Activated CD8-positive, alpha-beta T cell treated with anti-CD3 and anti-CD28 coated beads for 36 hours (primary cell): ENCODE results near the gene B3GNT8. TPM values are rescaled to one million over a fixed set of nuclear protein-coding genes. Genes with fewer than 3 reads are reported as not detected.

Source experiments
- ATAC-seq: fragments of 200-7000 bp; cut with Tn5 transposase; one replicate; pipeline ENCODE4 v1.10.0; 2021; ENCODE audit warnings: mild to moderate bottlenecking, moderate library complexity
- CTCF ChIA-PET: fragments of 350-600 bp; sonication (Branson Sonifier 250); formaldehyde crosslinking; loops from one replicate; lab custom pipeline; 2021; ENCODE audit warnings: antibody characterized with exemption; lab: Charles Lee
- POLR2A ChIA-PET: fragments of 350-600 bp; sonication (Branson Sonifier 250); formaldehyde crosslinking; loops from one replicate; lab custom pipeline; 2021; ENCODE audit warnings: antibody characterized with exemption; lab: Charles Lee
- DNase-seq: peaks from one replicate; pipeline ENCODE4 v3.0.0-alpha.2; 2020
- H3K27ac Mint-ChIP-seq: one replicate; pipeline ENCODE4 v1.8.0; 2021; ENCODE audit warnings: mild to moderate bottlenecking, mixed read lengths
- H3K27me3 Mint-ChIP-seq: one replicate; pipeline ENCODE4 v1.8.0; 2021; ENCODE audit warnings: mixed read lengths
- H3K36me3 Mint-ChIP-seq: one replicate; pipeline ENCODE4 v1.8.0; 2021; ENCODE audit warnings: low read depth, mixed read lengths
- H3K4me1 Mint-ChIP-seq: one replicate; pipeline ENCODE4 v1.8.0; 2021; ENCODE audit warnings: low read depth, mixed read lengths
- H3K4me3 Mint-ChIP-seq: one replicate; pipeline ENCODE4 v1.8.0; 2021; ENCODE audit warnings: mild to moderate bottlenecking, moderate library complexity, mixed read lengths
- H3K9me3 Mint-ChIP-seq: one replicate; pipeline ENCODE4 v1.8.0; 2021; ENCODE audit warnings: mixed read lengths
- intact Hi-C: fragments of 100-400 bp; cut with micrococcal nuclease; formaldehyde crosslinking; loops from one replicate; pipeline ENCODE4 v1.10.0; 2022
- total RNA-seq, 2 experiments: library from RNA; stranded (reverse); gene quantifications; one replicate each; pipeline ENCODE4 v1.2.3, GENCODE V29; 2021
- TF ChIP-seq, protein P1 (sequence below): fragments of 200-600 bp; IDR thresholded peaks from one replicate; pipeline ENCODE4 v1.8.0; 2022; ENCODE audit warnings: antibody characterized with exemption, mild to moderate bottlenecking

Gene B3GNT8
- total RNA-seq, 2 experiments from 2014 or later = 0.59 to 1.1 TPM

DNA sequence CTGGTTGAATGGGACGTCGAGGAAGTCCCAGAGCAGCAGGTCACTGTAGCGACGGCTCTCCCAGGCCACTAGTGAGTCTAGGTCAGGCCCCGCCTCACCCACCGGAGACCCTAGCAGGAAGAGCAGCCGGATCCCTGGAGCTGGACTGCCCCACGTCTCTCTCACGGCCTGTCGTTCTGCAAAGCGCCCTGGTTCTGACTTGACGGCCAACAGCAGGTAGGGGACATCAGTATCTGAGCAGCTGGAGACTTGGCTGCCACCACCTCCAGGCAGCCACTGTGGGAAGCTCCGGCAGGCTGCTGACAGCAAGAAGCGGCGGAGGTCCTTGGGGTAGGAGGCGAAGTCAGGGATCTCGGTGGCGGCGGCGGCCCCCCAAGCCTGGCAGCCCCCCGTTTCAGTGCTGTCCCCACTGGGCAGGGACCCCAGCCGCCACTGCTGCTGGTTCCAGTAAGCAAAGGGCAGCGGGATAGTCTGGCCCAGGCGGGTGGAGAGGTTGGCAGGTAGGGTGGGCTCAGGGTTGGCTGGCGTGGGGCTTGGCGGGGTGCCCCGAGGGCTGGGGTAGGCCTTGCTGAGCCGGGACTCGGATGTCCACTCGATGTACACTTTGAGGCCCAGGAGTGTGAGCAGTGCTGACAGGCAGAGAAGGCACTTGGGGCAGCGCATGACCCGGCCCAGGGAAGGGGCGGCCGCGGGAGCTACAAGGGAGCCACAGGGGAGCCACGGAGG lies 895 bp downstream of the B3GNT8 start:
- no peak for ATAC-seq
- Mint-ChIP-seq H3K27me3 (no peaks in the 10 kb centered on the region), H3K4me3 (no peak overlapping the region), H3K9me3 (no peaks in the 10 kb centered on the region), H3K36me3 (peaks cover 4% of the 10 kb centered on the region), H3K27ac (no peak overlapping the region), H3K4me1 (peaks cover 24% of the 10 kb centered on the region)
- DNase-seq = no peak
- TF ChIP-seq, protein P1, sequence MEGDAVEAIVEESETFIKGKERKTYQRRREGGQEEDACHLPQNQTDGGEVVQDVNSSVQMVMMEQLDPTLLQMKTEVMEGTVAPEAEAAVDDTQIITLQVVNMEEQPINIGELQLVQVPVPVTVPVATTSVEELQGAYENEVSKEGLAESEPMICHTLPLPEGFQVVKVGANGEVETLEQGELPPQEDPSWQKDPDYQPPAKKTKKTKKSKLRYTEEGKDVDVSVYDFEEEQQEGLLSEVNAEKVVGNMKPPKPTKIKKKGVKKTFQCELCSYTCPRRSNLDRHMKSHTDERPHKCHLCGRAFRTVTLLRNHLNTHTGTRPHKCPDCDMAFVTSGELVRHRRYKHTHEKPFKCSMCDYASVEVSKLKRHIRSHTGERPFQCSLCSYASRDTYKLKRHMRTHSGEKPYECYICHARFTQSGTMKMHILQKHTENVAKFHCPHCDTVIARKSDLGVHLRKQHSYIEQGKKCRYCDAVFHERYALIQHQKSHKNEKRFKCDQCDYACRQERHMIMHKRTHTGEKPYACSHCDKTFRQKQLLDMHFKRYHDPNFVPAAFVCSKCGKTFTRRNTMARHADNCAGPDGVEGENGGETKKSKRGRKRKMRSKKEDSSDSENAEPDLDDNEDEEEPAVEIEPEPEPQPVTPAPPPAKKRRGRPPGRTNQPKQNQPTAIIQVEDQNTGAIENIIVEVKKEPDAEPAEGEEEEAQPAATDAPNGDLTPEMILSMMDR = no peak
- CTCF ChIA-PET = interaction anchor here (3.4 to 4.0 kb wide), 2 partner anchors 14 to 23 kb away, joined by 15 to 17 read pairs; partner anchors contain the start of gene DMAC2
- intact Hi-C loops = no loop called here
- POLR2A ChIA-PET = interaction anchor here (1.1 to 1.5 kb wide), 2 partner anchors 13 to 61 kb away, joined by 3 to 5 read pairs; no protein-coding TSS in a partner anchor

DNA sequence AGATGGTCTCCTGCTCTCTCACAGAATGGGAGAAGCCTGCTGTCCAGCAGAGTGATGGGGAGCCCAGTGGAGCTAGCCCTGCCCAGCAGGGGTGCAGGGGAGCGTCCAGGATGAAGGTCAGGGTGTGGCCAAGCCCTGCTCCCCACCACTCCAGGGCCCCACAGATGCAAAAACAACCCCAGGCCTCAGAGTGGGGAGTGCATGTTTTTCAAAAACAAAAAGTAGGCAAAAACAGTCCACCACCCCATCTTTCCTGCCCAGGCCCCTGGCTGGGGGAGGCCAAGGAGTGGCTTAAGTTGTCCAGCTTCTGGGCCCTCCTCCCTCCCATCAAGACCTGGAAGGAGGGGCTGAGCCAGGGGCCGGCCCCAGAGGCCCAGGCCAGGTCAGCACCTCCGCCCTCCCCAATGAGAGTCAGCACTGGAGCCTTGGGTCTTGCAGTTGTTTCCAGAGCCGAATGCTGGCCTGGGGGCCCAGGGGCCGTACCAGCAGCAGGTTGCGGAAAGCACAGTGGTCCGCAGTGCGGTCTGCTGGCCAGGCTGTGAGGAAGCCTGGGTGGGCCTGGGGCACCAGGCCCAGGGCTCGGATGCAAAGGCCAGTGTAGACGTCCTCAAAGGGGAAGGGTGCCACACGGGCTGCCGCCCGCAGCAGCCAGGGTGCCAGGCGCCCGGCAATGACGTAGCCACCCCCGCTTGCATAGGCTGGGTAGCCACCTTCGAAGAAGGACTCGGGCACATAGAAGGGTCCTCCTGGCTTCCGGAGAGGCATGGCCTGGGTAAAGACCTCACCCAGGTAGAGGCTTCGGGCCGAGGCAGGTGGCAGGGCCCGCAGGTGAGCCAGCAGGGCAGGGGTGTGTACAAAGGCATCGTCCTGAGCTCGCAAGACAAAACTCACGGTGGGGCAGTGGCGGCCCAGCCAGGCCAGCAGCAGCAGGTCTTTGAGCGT lies 1.7 kb downstream of the B3GNT8 start:
- H3K36me3 Mint-ChIP-seq = peaks cover 8% of the 10 kb centered on the region
- CTCF ChIA-PET = interaction anchor here (4.0 kb wide), 1 partner anchor 14 kb away, joined by 15 read pairs; the partner anchor contains the start of gene DMAC2
- TF ChIP-seq, protein P1 = no peak
- POLR2A ChIA-PET = interaction anchor here (1.0 to 1.5 kb wide), 3 partner anchors 17 to 60 kb away, joined by 3 read pairs; no protein-coding TSS in a partner anchor
- H3K27ac Mint-ChIP-seq = peak overlapping the region; percentile 26
- H3K27me3 Mint-ChIP-seq = no peaks in the 10 kb centered on the region
- no peaks in the 10 kb centered on the region for H3K9me3 Mint-ChIP-seq
- peaks cover 24% of the 10 kb centered on the region for H3K4me1 Mint-ChIP-seq
- ATAC-seq = no peak
- no peak for DNase-seq
- intact Hi-C loops = no loop called here
- H3K4me3 Mint-ChIP-seq = no peak overlapping the region

DNA sequence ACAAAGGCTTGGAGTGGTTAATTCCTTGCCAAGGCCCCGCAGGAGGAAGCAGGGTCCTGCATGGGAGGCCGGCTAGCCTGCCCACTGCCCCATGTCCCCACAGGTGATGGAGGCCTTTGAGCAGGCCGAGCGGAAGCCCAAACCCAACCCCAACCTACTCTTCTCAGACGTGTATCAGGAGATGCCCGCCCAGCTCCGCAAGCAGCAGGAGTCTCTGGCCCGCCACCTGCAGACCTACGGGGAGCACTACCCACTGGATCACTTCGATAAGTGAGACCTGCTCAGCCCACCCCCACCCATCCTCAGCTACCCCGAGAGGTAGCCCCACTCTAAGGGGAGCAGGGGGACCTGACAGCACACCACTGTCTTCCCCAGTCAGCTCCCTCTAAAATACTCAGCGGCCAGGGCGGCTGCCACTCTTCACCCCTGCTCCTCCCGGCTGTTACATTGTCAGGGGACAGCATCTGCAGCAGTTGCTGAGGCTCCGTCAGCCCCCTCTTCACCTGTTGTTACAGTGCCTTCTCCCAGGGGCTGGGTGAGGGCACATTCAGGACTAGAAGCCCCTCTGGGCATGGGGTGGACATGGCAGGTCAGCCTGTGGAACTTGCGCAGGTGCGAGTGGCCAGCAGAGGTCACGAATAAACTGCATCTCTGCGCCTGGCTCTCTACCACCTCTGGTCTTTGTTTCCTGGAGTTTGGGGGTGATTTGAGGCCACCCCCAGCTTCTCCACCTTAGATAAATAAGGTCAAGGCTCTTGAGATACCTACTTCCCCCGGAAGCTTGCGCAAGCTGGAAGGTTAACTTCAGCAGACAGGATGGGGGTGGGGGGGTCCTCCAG lies 2.6 kb downstream of the B3GNT8 start:
- DNase-seq (no peak), ATAC-seq (no peak)
- Mint-ChIP-seq H3K4me1 (peaks cover 24% of the 10 kb centered on the region), H3K36me3 (peaks cover 8% of the 10 kb centered on the region), H3K27ac (peak overlapping the region; percentile 26), H3K4me3 (no peak overlapping the region), H3K9me3 (no peaks in the 10 kb centered on the region), H3K27me3 (no peaks in the 10 kb centered on the region)
- ChIA-PET POLR2A (interaction anchor here (1.0 to 1.5 kb wide), 3 partner anchors 17 to 59 kb away, joined by 3 read pairs; no protein-coding TSS in a partner anchor), CTCF (no interaction called here)
- intact Hi-C loops = no loop called here
- TF ChIP-seq, protein P1 = no peak

DNA sequence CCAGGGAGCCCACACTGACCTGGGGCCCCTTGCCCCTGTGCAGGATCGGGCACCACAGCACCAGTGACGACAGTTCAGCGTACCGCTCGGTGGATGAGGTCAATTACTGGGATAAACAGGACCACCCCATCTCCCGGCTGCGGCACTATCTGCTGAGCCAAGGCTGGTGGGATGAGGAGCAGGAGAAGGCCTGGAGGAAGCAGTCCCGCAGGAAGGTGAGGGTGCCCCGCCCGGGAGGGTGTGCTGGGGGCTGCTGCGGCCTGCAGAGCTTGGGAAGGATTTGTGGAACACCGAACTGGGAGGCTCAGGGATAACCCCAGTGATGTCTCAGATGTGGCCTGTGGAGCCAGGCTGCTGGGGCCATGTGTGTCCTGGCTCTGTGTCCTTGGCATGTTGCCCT lies 4.2 kb downstream of the B3GNT8 start:
- Mint-ChIP-seq H3K9me3 (no peaks in the 10 kb centered on the region), H3K4me3 (no peak overlapping the region), H3K4me1 (peaks cover 12% of the 10 kb centered on the region), H3K36me3 (peaks cover 15% of the 10 kb centered on the region), H3K27ac (no peak overlapping the region), H3K27me3 (no peaks in the 10 kb centered on the region)
- DNase-seq (no peak), ATAC-seq (no peak)
- POLR2A ChIA-PET = no interaction called here
- TF ChIP-seq, protein P1 = no peak
- CTCF ChIA-PET = no interaction called here
- intact Hi-C loops = no loop called here
